A549 treated with dexamethasone at 1 μM for 4 hours (cell line): ENCODE data around the gene MIB2. TPM values are rescaled to one million over a fixed set of nuclear protein-coding genes. Genes with fewer than 3 reads are reported as not detected.

Experiments used
- total RNA-seq: library from RNA; stranded (reverse); fragments of 200-300 nt; extraction: Qiagen RNA extraction; gene quantifications from 5 replicates; pipeline ENCODE4 v1.2.3, GENCODE V29; 2022

Gene MIB2
- total RNA-seq, result 7.5 to 18.7 TPM (median 16.1 TPM) in 5 replicates

DNA sequence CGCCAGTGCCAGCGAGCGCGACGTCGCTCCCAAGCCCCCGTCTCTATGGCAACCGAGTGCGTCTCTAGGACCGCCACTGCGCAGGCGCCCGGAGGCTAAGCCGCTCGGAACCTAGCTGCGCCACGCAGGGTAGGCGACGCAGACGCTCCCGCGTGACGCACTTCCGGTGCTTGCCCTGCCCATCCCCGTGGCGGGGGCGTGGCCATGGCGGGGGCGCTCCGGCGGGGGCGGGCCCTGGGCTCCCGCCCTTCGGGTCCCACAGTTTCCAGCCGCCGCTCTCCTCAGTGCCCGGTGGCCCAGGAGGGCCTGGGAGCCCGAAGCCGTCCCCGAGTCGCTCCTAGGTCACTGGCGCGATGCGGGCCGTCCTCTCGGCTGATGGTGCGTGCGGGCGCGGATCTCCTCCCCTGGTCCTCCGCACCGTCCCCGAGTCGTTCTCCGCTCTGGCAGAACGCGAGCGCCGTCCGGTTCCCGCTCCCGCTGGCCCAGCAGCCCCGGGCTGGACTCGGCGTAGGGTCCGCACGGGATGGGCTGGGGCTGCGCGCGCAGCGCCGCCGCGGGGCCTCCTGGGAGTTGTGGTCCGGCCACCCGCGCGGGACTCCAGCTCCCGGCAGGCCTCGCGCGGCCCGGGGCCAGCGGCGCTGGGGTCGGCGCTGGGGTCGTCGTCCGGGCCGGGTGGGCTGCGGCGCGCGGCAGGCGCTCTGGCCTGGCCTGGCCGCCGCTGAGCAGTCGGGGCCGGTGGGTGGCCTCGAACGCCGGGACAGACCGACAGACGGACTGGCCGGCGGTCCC is at the start of gene MIB2:
Gene MIB2 (plus strand): TSS at position 245 of the 789 bp plus-strand sequence. CDS start 7,953 bp downstream, outside the sequence.

DNA sequence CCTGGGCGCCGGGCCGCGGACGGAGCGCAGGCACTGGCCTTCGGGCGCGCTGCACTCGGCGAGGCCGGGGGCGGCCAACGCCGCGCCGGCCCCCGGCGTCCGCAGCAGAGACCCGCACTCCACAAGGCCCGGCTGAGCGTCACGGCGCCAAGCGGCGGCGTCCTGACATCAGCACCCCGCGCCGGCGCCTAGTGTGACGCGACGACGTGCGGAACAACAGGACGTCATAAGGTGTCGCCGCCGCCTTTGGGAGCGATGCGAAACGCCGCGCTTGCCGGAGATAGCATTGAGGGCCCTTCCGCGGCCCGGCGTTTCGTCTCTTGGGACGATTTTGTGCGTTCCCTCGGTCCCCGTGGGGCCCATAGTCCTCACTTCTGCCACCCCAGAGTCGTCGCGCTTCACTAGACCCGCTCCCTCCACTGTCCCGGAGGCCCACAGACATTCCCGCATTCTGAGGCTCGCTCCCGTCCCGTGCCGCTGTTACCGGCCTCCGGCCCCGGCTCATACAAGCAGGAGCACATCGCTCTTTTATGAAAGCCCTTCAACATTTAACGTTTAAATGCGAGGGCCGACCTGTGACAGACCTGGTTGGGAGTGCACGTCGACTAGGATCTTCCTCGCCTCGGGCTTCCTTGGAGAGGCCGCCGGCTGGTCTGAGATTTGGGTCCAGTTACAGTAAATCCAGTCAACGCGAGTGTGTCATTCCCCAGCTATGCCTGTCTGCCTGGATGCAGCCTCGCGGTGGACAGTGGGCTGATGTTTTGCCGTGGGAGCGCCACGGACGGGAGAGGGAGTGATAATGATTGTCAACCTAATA is 40.4 kb upstream of the MIB2 start, which contains the start of gene SSU72:
Gene SSU72 (minus strand): TSS at position 143 of the 817 bp plus-strand sequence. CDS start 306 bp downstream, outside the sequence.

DNA sequence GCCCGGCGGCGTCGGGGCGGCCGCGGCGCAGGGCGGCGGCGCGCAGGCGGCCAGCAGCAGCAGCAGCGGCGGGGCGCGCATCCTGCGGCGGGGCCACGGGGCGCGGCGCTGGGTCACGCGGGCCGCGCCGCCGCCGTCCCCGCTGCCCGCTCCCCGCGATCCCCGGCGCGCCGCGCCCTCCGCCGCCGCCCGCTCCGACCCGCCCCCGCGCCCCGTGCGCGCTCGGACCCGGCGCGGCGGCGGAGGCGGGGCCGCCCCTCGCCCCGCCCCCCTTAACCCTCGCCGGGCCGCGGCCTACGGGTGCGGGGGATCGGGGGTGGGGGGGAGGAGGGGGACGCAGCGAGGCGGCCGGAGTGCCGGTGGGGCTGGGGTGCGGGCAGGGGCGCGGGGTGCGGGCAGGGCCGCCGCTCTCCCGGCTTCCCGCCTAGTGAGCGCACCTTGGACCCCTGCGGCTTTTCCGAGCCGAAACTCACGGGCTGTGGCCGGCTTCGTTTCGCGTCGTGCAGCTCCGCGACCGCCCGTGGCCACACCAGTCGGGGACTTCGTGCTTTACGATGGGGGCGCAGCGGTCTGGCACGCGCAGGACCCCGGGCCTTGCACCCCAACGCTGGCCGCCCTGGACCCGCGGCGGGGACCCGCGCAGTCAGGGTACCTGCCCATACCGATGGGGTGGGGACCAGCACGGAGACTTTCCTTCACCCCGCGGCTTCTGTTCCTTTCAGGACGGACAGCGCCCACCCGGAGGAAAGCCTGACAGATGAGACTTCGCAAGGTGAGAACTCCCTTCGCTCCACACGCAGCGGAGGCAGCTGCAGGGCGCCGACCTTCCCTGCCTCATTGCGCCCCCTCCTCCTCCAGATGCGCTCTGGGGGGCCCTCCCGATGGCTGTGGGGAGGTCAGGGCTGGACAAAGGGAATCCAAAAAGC is 15.1 kb upstream of the MIB2 start, which contains the start of gene FNDC10:
Gene FNDC10 (minus strand): TSS at position 201 of the 926 bp plus-strand sequence. CDS start 120 bp downstream, at position 81.

DNA sequence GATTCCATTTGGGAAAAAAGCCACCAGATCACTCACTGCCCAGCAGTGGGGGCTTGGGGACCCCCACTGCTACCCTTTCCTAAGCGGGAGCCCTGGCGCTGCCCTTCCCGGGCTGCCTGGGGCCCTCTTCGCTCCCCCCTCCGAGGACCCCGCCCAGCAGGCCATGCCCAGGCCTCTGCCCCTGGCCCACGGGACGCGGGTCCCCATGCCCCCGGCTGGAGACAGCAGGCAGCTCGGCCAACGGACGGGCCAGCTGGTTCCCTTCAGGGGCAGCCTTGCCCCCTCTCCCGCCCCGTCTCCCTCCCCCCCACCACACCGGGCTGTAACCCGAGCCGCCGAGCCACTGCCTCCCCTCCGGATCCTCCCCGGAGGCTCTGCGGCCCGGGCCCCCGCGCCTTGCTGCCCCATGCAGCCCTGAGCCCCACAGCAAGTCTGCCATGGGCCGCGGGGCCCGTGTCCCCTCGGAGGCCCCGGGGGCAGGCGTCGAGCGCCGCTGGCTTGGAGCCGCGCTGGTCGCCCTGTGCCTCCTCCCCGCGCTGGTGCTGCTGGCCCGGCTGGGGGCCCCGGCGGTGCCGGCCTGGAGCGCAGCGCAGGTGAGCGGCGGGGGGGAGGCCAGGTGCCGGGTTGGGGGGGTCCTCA is 16.6 kb downstream of the MIB2 start, which contains the start of gene MMP23B:
Gene MMP23B (plus strand): TSS at position 392 of the 639 bp plus-strand sequence. CDS start 46 bp downstream, at position 438.

DNA sequence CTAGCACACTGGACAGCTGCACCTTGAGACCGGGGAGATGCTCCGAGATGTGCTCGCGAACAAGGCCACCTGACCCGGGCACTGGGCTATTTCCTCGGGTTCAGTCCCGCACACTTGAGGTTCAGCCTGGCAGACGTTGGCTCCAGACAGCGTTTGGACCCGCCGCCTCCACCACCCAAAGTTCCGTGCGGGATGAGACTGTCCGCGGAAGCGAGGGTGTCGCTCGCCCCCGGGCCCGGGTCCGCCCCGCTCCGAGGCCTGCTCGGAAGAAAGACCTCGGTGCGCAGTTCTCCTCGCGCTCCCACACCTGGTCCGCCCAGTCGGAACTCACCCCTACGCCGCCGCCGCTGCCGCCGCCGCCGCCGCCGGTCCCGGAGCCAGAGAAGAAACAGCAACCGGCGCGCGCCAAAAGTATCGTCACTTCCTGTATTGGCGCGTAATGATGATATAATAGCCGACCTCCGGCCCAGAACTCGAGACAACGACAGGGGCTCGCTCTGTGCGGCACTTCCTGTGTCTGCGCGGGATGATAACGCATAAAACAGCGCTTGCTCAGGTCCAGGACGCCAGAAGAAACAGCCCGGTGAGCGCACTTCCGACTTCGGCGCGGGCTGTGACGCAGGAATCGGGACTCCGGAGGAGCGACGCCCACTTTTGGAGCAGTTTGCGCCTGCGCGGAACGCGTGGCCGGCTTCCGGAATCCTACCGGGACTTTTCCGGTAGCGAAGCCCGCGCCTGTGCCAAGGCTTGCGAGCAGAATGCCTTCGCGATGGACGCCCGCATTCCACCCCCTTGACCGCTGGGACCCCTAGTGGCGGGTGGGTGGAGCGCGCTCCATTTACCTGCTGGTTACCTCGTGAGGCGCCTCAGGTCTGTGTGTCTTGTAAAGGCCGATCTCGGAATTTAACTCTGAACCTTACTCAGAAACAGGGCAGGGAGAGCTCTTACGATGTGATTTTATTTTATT is 43.6 kb downstream of the MIB2 start, which contains the start of gene CDK11B:
Gene CDK11B (minus strand): TSS at position 422 of the 967 bp plus-strand sequence. CDS start 1,519 bp downstream, outside the sequence.

Other genes with a start within 250 kb of the MIB2 start
- gene AURKAIP1, start 240.3 kb upstream of the MIB2 start, total RNA-seq, result 116 to 165 TPM (median 153 TPM) in 5 replicates
- 29.8 to 55.4 TPM (median 47.5 TPM) in 5 replicates for gene CCNL2, start 216.2 kb upstream of the MIB2 start, total RNA-seq
- 122 to 160 TPM (median 123 TPM) in 5 replicates for gene MRPL20, start 208.2 kb upstream of the MIB2 start, total RNA-seq
- 0.05 TPM in 1 of 5 replicates, not detected in the others for gene ANKRD65, start 194.2 kb upstream of the MIB2 start, total RNA-seq
- gene VWA1, start 179.8 kb upstream of the MIB2 start, total RNA-seq, result 4.2 to 13.3 TPM (median 12.5 TPM) in 5 replicates
- not detected in 5 replicates for gene ATAD3C, start 165.8 kb upstream of the MIB2 start, total RNA-seq
- 1.7 to 3.2 TPM (median 2.8 TPM) in 5 replicates for gene ATAD3B, start 143.7 kb upstream of the MIB2 start, total RNA-seq
- gene ATAD3A, start 103.3 kb upstream of the MIB2 start, total RNA-seq, result 25.4 to 40.1 TPM (median 36.8 TPM) in 5 replicates
- gene TMEM240, start 74.9 kb upstream of the MIB2 start, total RNA-seq, result 0.20 to 0.52 TPM (median 0.37 TPM) in 5 replicates
- gene SSU72, start 40.6 kb upstream of the MIB2 start, total RNA-seq, result 89.6 to 116 TPM (median 106 TPM) in 5 replicates
- gene FNDC10, start 15.4 kb upstream of the MIB2 start, total RNA-seq, result 4.8 to 10.5 TPM (median 8.4 TPM) in 5 replicates
- gene MMP23B, start 16.7 kb downstream of the MIB2 start, total RNA-seq, result 0.46 to 0.79 TPM (median 0.61 TPM) in 4 of 5 replicates, not detected in the other
- 21.9 to 26.1 TPM (median 25.6 TPM) in 5 replicates for gene CDK11B, start 43.5 kb downstream of the MIB2 start, total RNA-seq
- gene SLC35E2B, start 77.3 kb downstream of the MIB2 start, total RNA-seq, result 8.4 to 13.9 TPM (median 13.2 TPM) in 5 replicates
- gene CDK11A, start 108.9 kb downstream of the MIB2 start, total RNA-seq, result 15.4 to 25.1 TPM (median 21.7 TPM) in 5 replicates
- 27.1 to 39.9 TPM (median 37.2 TPM) in 5 replicates for gene NADK, start 163.0 kb downstream of the MIB2 start, total RNA-seq